IPS DF 19.7 (cell line): Measurements from ENCODE around the gene SLC25A36.

Source experiments
- DNase-seq: peaks from one replicate; pipeline ENCODE4 v3.0.0-alpha.2; 2013; ENCODE audit warnings: low read depth, low spot score

SLC25A36 gene

GRCh38 chr3:140941434-140942220 lies at the start of gene SLC25A36:
Gene SLC25A36 (plus strand): TSS chr3:140941836. CDS start chr3:140942055, 219 bp downstream.
- peak; percentile 98 for DNase-seq

GRCh38 chr3:140896997-140897396 lies 44.6 kb upstream of the SLC25A36 start:
- DNase-seq, result no peak

- peak; percentile 3 for DNase-seq
Measured at GRCh38 chr3:140898340-140899180, 43.1 kb upstream of the SLC25A36 start.

GRCh38 chr3:140899363-140899762 lies 42.3 kb upstream of the SLC25A36 start:
- no peak for DNase-seq

GRCh38 chr3:140902791-140903190 lies 38.8 kb upstream of the SLC25A36 start:
- DNase-seq, result no peak

GRCh38 chr3:140903196-140903595 lies 38.4 kb upstream of the SLC25A36 start:
- DNase-seq, result no peak

- DNase-seq, result no peak
Measured at GRCh38 chr3:140904521-140904920, 37.1 kb upstream of the SLC25A36 start.

- DNase-seq, result no peak
Measured at GRCh38 chr3:140905559-140905958, 36.1 kb upstream of the SLC25A36 start.

GRCh38 chr3:140906785-140907184 lies 34.9 kb upstream of the SLC25A36 start:
- DNase-seq, result no peak

GRCh38 chr3:140910860-140911259 lies 30.8 kb upstream of the SLC25A36 start:
- peak; percentile 40 for DNase-seq

- no peak for DNase-seq
Measured at GRCh38 chr3:140911822-140912221, 29.8 kb upstream of the SLC25A36 start.

GRCh38 chr3:140913728-140914127 lies 27.9 kb upstream of the SLC25A36 start:
- DNase-seq, result no peak

- DNase-seq, result no peak
Measured at GRCh38 chr3:140914384-140914945, 27.2 kb upstream of the SLC25A36 start.

GRCh38 chr3:140916603-140917002 lies 25.0 kb upstream of the SLC25A36 start:
- DNase-seq, result no peak

- DNase-seq, result no peak
Measured at GRCh38 chr3:140917772-140918171, 23.9 kb upstream of the SLC25A36 start.

- no peak for DNase-seq
Measured at GRCh38 chr3:140920029-140920428, 21.6 kb upstream of the SLC25A36 start.

GRCh38 chr3:140922634-140923033 lies 19.0 kb upstream of the SLC25A36 start:
- DNase-seq, result peak; percentile 5

- no peak for DNase-seq
Measured at GRCh38 chr3:140924097-140924873, 17.4 kb upstream of the SLC25A36 start.

GRCh38 chr3:140927279-140928069 lies 14.2 kb upstream of the SLC25A36 start:
- no peak for DNase-seq

- no peak for DNase-seq
Measured at GRCh38 chr3:140929446-140929845, 12.2 kb upstream of the SLC25A36 start.

- no peak for DNase-seq
Measured at GRCh38 chr3:140931016-140931454, 10.6 kb upstream of the SLC25A36 start.
